Small intestine (tissue), 16 donors: ENCODE results near the gene OR2W1. TPM values are rescaled to one million over a fixed set of nuclear protein-coding genes. Genes with fewer than 3 reads are reported as not detected.

Source experiments
- DNase-seq, 2 donors: peaks; one replicate each; pipeline versions ENCODE4 v3.0.0 to v3.0.0-alpha.2; 2013
- FAIRE-seq: peaks from 2 replicates; lab custom pipeline; 2012; peaks lifted over from hg19 to GRCh38; lab: Jason Lieb, UNC
- H3K27ac ChIP-seq, 3 donors: one replicate each; pipeline ENCODE4 v1.5.1; 2013; ENCODE audit warnings: low read length in 2 of 3, mild to moderate bottlenecking in 2 of 3, control low read depth in 1 of 3, inconsistent platforms in 1 of 3, low read depth in 1 of 3, moderate library complexity in 1 of 3
- H3K27me3 ChIP-seq, 3 donors: one replicate each; pipeline ENCODE4 v1.6.1; 2013; ENCODE audit warnings: low read length in 3 of 3, inconsistent platforms in 1 of 3; ENCODE audit not compliant: control insufficient read depth in 3 of 3, insufficient read depth in 3 of 3
- H3K36me3 ChIP-seq, 3 donors: one replicate each; pipeline ENCODE4 v1.6.1; 2013; ENCODE audit warnings: low read length in 3 of 3, inconsistent platforms in 1 of 3, low read depth in 1 of 3, mild to moderate bottlenecking in 1 of 3, moderate library complexity in 1 of 3; ENCODE audit not compliant: control insufficient read depth in 3 of 3, insufficient read depth in 2 of 3
- H3K4me1 ChIP-seq, 3 donors: one replicate each; pipeline ENCODE4 v1.6.1; 2013; ENCODE audit warnings: low read length in 2 of 3, inconsistent platforms in 1 of 3, low read depth in 1 of 3, mild to moderate bottlenecking in 1 of 3, moderate library complexity in 1 of 3; ENCODE audit not compliant: control insufficient read depth in 3 of 3, insufficient read depth in 2 of 3
- H3K4me3 ChIP-seq, 3 donors: one replicate each; pipeline ENCODE4 v1.5.1; 2013; ENCODE audit warnings: low read length in 3 of 3, control low read depth in 1 of 3, inconsistent platforms in 1 of 3, low read depth in 1 of 3, mild to moderate bottlenecking in 1 of 3, moderate library complexity in 1 of 3
- H3K9me3 ChIP-seq, 2 donors: one replicate each; pipeline ENCODE4 v1.6.1; 2013; ENCODE audit warnings: low read depth in 1 of 2, low read length in 1 of 2; ENCODE audit not compliant: control insufficient read depth in 2 of 2, insufficient read depth in 1 of 2
- whole genome bisulfite sequencing, 3 donors: extraction: QIAGEN DNeasy Blood & Tissue Kit; methylation state at CpG; one replicate each; pipeline ENCODE4 v1.1.7; 2013; 5-methylcytosine and 5-hydroxymethylcytosine counted together
- long read RNA-seq, 10 donors: transcript quantifications; one replicate each; lab custom pipeline, GENCODE V29; 2026
- polyA plus RNA-seq, 4 donors: library from polyadenylated mRNA; stranded (reverse) in 3 of 4; unstranded in 1 of 4; fragments of 200-250 nt in 3 of 4; fragments of 120-200 nt in 1 of 4; gene quantifications; one replicate each; pipeline versions ENCODE4 v1.2.1 to v1.2.3, GENCODE V29; 2013
- donor health status: healthy with polysubstance abuse.
- donor health status: control.
- donor health status: control.
- donor health status: Bipolar disorder and iron deficiency.
- donor health status: healthy.

Gene OR2W1, protein sequence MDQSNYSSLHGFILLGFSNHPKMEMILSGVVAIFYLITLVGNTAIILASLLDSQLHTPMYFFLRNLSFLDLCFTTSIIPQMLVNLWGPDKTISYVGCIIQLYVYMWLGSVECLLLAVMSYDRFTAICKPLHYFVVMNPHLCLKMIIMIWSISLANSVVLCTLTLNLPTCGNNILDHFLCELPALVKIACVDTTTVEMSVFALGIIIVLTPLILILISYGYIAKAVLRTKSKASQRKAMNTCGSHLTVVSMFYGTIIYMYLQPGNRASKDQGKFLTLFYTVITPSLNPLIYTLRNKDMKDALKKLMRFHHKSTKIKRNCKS
- polyA plus RNA-seq: not detected
- long read RNA-seq, donor 1: 0 reads
- long read RNA-seq, donor 2: 0 reads
- long read RNA-seq, donor 3: 0 reads
- long read RNA-seq, donor 4: 0 reads
- long read RNA-seq, donor 5: 0 reads
- long read RNA-seq, donor 6: 0 reads
- long read RNA-seq, donor 7: 0 reads
- long read RNA-seq, donor 8: 0 reads
- long read RNA-seq, donor 9: 0 reads
- long read RNA-seq, donor 10: 0 reads

GRCh38 chr6:29045075-29045474, at the start of gene OR2W1:
TSS of gene OR2W1 (minus strand) at chr6:29045175. CDS start at chr6:29045175, 0 bp downstream.
- 63 to 90% (median 74%) methylated on average over 1 of the region's 1 CpG for WGBS, 3 donors
- Histone ChIP-seq H3K27ac (no peak within 1 kb of the TSS), H3K36me3 (no peaks in the 10 kb centered on the region), H3K4me3 (no peak within 1 kb of the TSS), H3K9me3 (no peaks in the 10 kb centered on the region), H3K27me3 (no peaks in the 10 kb centered on the region), H3K4me1 (no peaks in the 10 kb centered on the region)
- FAIRE-seq: no peak
- no peak for DNase-seq

- Histone ChIP-seq H3K27ac (no peak overlapping the region), H3K4me3 (no peak overlapping the region), H3K9me3 (no peaks in the 10 kb centered on the region), H3K4me1 (no peaks in the 10 kb centered on the region), H3K27me3 (no peaks in the 10 kb centered on the region), H3K36me3 (no peaks in the 10 kb centered on the region)
- DNase-seq (no peak), FAIRE-seq (no peak)
- WGBS, 3 donors: 70 to 83% (median 71%) methylated on average over 3 of the region's 3 CpGs
These were observed 48.0 kb upstream of the OR2W1 start for GRCh38 chr6:29092957-29093356.

DNA sequence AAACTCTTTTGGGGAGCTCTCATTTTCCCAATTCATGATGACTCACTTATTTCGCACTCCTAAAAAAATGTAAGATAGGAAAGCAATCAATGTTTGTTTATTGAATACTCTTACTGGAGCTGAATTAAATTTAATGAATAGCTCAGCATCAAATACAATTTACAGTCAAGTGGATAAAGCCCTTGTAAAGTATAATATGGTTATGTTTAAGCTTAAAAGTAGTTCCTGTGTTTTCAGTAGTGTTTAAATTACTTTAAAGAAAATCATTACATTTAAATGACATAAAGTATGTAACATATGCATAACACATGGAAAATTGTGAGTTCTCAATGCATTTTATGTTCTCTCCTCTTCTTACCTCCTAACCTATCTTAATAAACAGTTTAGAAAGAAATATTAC, 42.2 kb upstream of the OR2W1 start, which contains the start of gene OR2B3:
Gene OR2B3 (minus strand): TSS at position 101 of the 400 bp plus-strand sequence. CDS start 65 bp downstream, at position 36.
- FAIRE-seq: no peak
- H3K4me3 ChIP-seq: no peak within 1 kb of the TSS
- H3K4me1 ChIP-seq: no peaks in the 10 kb centered on the region
- H3K27me3 ChIP-seq: no peaks in the 10 kb centered on the region
- no peak for DNase-seq
- no peak within 1 kb of the TSS for H3K27ac ChIP-seq
- H3K36me3 ChIP-seq: no peaks in the 10 kb centered on the region
- 61 to 78% (median 74%) methylated on average over 1 of the region's 1 CpG for WGBS, 3 donors
- no peaks in the 10 kb centered on the region for H3K9me3 ChIP-seq

DNA sequence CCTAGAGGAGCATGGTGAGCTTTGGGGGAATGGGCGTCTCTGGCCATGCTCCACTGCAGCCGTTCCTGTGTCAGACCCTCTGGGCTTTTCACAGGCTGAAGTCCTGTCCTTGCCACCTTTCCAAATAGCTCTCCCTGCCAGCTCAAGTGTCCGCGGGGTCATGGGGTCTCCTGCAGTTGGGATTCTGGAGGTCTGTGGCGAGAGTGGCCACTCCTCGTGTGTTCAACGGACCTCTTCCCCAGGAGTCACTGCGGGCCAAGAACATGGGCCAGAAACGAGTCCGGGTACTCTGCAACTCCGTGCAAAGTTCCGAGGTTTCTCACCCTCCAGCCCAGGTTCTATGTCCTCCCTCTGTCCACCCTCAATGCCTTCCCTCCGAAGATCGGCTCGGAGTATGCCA, 37.5 kb upstream of the OR2W1 start:
- no peak overlapping the region for H3K27ac ChIP-seq
- no peak for FAIRE-seq
- no peaks in the 10 kb centered on the region for H3K27me3 ChIP-seq
- 89 to 93% (median 93%) methylated on average over 15 of the region's 15 CpGs for WGBS, 3 donors
- H3K4me1 ChIP-seq: no peaks in the 10 kb centered on the region
- H3K36me3 ChIP-seq: no peaks in the 10 kb centered on the region
- H3K4me3 ChIP-seq: no peak overlapping the region
- no peak for DNase-seq
- H3K9me3 ChIP-seq: no peaks in the 10 kb centered on the region

DNA sequence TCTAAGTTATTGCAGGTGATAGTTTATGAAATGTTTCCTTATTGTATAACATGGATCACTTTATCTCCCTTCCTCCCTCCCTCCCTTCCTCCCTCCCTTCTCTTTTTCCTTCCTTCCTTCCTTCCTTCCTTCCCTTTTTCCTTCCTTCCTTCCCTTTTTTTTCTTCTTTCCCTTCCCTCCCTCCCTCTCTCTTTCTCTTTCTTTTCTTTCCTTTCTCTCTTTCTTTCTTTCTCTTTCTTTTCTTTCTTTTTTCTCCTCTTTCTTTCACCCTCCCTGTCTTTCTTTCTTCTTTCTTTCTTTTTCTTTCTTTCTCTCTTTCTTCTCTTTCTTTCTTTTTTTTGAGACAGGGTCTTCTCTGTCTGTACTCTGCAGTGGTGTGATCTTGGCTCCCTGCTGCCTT, 36.3 kb upstream of the OR2W1 start:
- Histone ChIP-seq H3K27ac (no peak overlapping the region), H3K4me3 (no peak overlapping the region), H3K36me3 (no peaks in the 10 kb centered on the region), H3K4me1 (no peaks in the 10 kb centered on the region), H3K9me3 (no peaks in the 10 kb centered on the region), H3K27me3 (no peaks in the 10 kb centered on the region)
- FAIRE-seq: no peak
- no peak for DNase-seq

DNA sequence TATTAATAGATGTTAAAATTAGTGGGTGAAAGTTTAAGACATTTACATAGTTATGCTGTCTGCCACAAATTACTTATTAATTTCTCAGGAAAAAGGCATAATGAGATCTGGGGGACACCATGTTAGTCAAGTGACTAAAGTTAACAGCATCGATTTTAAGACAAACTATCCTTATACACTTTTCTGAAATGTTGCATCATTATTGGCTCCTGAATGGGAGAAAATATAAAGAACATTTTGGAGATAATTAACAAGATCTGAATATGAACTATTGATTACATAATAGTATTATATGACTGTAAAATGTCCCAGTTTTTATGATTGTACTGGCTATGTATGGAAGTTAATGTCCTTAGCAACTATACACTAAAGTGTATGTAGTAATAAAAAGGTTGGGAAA, 34.2 kb upstream of the OR2W1 start:
- 74 to 86% (median 79%) methylated on average over 1 of the region's 1 CpG for WGBS, 3 donors
- FAIRE-seq (no peak), DNase-seq (no peak)
- Histone ChIP-seq H3K4me3 (no peak overlapping the region), H3K4me1 (no peaks in the 10 kb centered on the region), H3K27me3 (no peaks in the 10 kb centered on the region), H3K27ac (no peak overlapping the region), H3K36me3 (no peaks in the 10 kb centered on the region), H3K9me3 (no peaks in the 10 kb centered on the region)

DNA sequence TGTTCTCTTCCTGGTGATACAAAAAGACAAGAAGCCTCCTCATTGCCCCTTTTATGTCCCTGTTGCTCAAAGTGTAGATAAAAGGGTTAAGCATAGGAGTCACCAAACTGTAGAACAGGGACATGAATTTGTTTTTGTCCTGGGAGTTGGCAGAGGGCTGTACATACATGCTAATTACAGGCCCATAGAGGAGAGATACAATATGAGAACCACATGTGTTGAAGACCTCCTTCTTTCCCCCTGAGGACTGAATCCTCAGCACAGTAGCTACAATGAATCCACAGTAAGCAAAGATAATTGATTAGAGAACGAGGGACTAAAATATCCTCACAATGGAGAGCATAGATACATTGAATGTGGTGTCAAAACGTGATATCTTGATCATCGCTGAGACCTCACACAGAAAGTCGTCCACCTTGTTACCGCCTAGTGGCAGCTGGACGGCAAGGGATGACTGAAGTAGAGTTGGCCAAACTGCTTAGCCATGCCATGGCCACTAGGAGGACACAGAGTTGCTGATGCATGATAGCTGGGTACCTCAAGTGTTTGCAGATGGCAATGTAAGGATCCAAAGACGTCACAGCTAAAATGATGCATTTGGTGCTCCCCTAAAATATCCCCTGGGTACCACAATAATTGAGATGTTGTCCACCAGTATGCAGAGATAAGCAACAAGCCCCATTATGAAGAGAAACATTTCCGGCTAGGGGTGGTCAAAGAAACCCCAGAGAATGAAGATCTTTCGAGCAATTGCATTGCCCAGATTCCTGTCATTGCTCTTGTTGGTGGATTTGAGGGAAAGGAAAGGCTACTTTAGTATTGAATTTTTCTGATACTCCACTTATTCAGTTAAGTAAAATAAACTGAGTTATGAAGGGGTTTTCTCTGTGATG, 27.1 kb upstream of the OR2W1 start:
- WGBS, 3 donors: 31 to 35% (median 33%) methylated on average over 9 of the region's 9 CpGs
- H3K36me3 ChIP-seq: no peaks in the 10 kb centered on the region
- FAIRE-seq: no peak
- no peak overlapping the region for H3K4me3 ChIP-seq
- no peak overlapping the region for H3K27ac ChIP-seq
- no peaks in the 10 kb centered on the region for H3K4me1 ChIP-seq
- DNase-seq: peak; percentile 15 to 17
- H3K27me3 ChIP-seq: peaks cover 0 to 2% (median 0%) of the 10 kb centered on the region in 3 donors
- no peaks in the 10 kb centered on the region for H3K9me3 ChIP-seq

- Histone ChIP-seq H3K27me3 (no peaks in the 10 kb centered on the region), H3K4me3 (no peak overlapping the region), H3K4me1 (no peaks in the 10 kb centered on the region), H3K9me3 (no peaks in the 10 kb centered on the region), H3K36me3 (no peaks in the 10 kb centered on the region), H3K27ac (no peak overlapping the region)
- DNase-seq (no peak), FAIRE-seq (no peak)
- 83 to 87% (median 86%) methylated on average over 3 of the region's 3 CpGs for WGBS, 3 donors
These were observed 6.7 kb upstream of the OR2W1 start for GRCh38 chr6:29051680-29052079.
